ENCODE data around the gene COPS6. TPM values are rescaled to one million over a fixed set of nuclear protein-coding genes. Genes with fewer than 3 reads are reported as not detected.

COPS6 gene
- total RNA-seq, 1 experiment from 2014 or later, result 182 TPM

- no peaks in the 10 kb centered on the region for H3K9me3 ChIP-seq (ENCODE audit: control insufficient read depth, insufficient read depth, low read depth, low read length)
- DNase-seq (ENCODE audit: low read depth, low spot score), result no peak
- in situ Hi-C loops (cut with HindIII; ENCODE audit: low pct_unique_long_range_greater_than_20kb, low sequenced_read_pairs), result no loop called here
- intact Hi-C loops (cut with micrococcal nuclease; ENCODE audit: unreplicated experiment), result loop anchor here (10.0 kb wide), 1 partner anchor 92 kb away; no protein-coding TSS in a partner anchor
- peaks cover 33% of the 10 kb centered on the region for H3K4me1 ChIP-seq (ENCODE audit: control insufficient read depth, insufficient read depth, low read length)
- no peak for TF ChIP-seq SIN3A (IDR thresholded peaks at IDR 0.05; ENCODE audit: borderline replicate concordance, insufficient read depth, low read depth, low read length)
- no peak for TF ChIP-seq TCF7L2 (IDR thresholded peaks at IDR 0.05; ENCODE audit: low read depth, low read length)
- no peak for TF ChIP-seq REST (IDR thresholded peaks at IDR 0.05; ENCODE audit: insufficient read depth in 1 of 2, low read depth in 2 of 2, low read length in 1 of 2)
- TF ChIP-seq POLR2AphosphoS5 (IDR thresholded peaks at IDR 0.05; ENCODE audit: low read depth, low read length), result no peak
- TF ChIP-seq CTCF (IDR thresholded peaks at IDR 0.05), result no peak
- peak overlapping the region; percentile 56 for H3K27ac ChIP-seq (ENCODE audit: low read length)
- BruUV-seq (replicated peaks), result no TSS peak
- POLR2A ChIA-PET, result no interaction called here
- no peak overlapping the region for H3K4me3 ChIP-seq (ENCODE audit: low read depth in 2 of 2, low read length in 2 of 2)
- peak; percentile 23; the same call in 1 of the 2 replicates for ATAC-seq
- H3K27me3 ChIP-seq (ENCODE audit: control insufficient read depth, insufficient read depth, low read length), result no peaks in the 10 kb centered on the region
- peaks cover 3% of the 10 kb centered on the region for H3K36me3 ChIP-seq (ENCODE audit: control insufficient read depth, insufficient read depth, low read length)
- CTCF ChIA-PET, result no interaction called here
These were observed 1.6 kb upstream of the COPS6 start for GRCh38 chr7:100087055-100087750.

- TF ChIP-seq SIN3A (IDR thresholded peaks at IDR 0.05; ENCODE audit: borderline replicate concordance, insufficient read depth, low read depth, low read length) (no peak), CTCF (IDR thresholded peaks at IDR 0.05) (no peak), POLR2AphosphoS5 (IDR thresholded peaks at IDR 0.05; ENCODE audit: low read depth, low read length) (no peak)
- no peak for DNase-seq (ENCODE audit: low read depth, low spot score)
- BruUV-seq (replicated peaks), result no TSS peak
- Histone ChIP-seq H3K4me3 (ENCODE audit: low read depth in 2 of 2, low read length in 2 of 2) (peak overlapping the region; percentile 81 to 84), H3K9me3 (ENCODE audit: control insufficient read depth, insufficient read depth, low read depth, low read length) (no peaks in the 10 kb centered on the region), H3K27ac (ENCODE audit: low read length) (peak overlapping the region; percentile 96), H3K27me3 (ENCODE audit: control insufficient read depth, insufficient read depth, low read length) (no peaks in the 10 kb centered on the region), H3K4me1 (ENCODE audit: control insufficient read depth, insufficient read depth, low read length) (peaks cover 27% of the 10 kb centered on the region), H3K36me3 (ENCODE audit: control insufficient read depth, insufficient read depth, low read length) (peaks cover 3% of the 10 kb centered on the region)
- ChIA-PET POLR2A (interaction anchor here (1.2 kb wide), 1 partner anchor 12 kb away, joined by 4 read pairs; no protein-coding TSS in a partner anchor), CTCF (no interaction called here)
- in situ Hi-C loops (cut with HindIII; ENCODE audit: low pct_unique_long_range_greater_than_20kb, low sequenced_read_pairs) (no loop called here), intact Hi-C loops (cut with micrococcal nuclease; ENCODE audit: unreplicated experiment) (loop anchor here (10.0 kb wide), 1 partner anchor 93 kb away; no protein-coding TSS in a partner anchor)
- ATAC-seq, result peak; percentile 1; the same call in 1 of the 2 replicates
These were observed 611 bp upstream of the COPS6 start for GRCh38 chr7:100088095-100088620.
